Endodermal cell (in vitro differentiated cells): ENCODE measurements around the gene ACOX1. TPM values are rescaled to one million over a fixed set of nuclear protein-coding genes. Genes with fewer than 3 reads are reported as not detected.

Experiments
- DNase-seq: peaks from one replicate; pipeline ENCODE4 v3.0.0-alpha.2; 2017
- H3K27ac ChIP-seq: 2 replicates; pipeline ENCODE4 v1.5.1; 2013; ENCODE audit warnings: mild to moderate bottlenecking, low read depth, low read length, moderate library complexity
- H3K27me3 ChIP-seq: 2 replicates; pipeline ENCODE4 v1.6.1; 2013; ENCODE audit warnings: mild to moderate bottlenecking, low read length, moderate library complexity; ENCODE audit not compliant: insufficient read depth, control insufficient read depth, poor library complexity, severe bottlenecking
- H3K36me3 ChIP-seq: 2 replicates; pipeline ENCODE4 v1.7.0; 2013; ENCODE audit warnings: mild to moderate bottlenecking, low read length, moderate library complexity; ENCODE audit not compliant: control insufficient read depth, insufficient read depth
- H3K4me1 ChIP-seq: one replicate; pipeline ENCODE4 v1.7.0; 2013; ENCODE audit warnings: low read length; ENCODE audit not compliant: control insufficient read depth, insufficient read depth
- H3K4me3 ChIP-seq: 2 replicates; pipeline ENCODE4 v1.5.1; 2013; ENCODE audit warnings: mild to moderate bottlenecking, low read length, moderate library complexity
- H3K9ac ChIP-seq: 2 replicates; pipeline ENCODE4 v1.6.1; 2013; ENCODE audit warnings: mild to moderate bottlenecking, low read length, moderate library complexity; ENCODE audit not compliant: poor library complexity, severe bottlenecking; ENCODE audit errors: extremely low read depth
- H3K9me3 ChIP-seq: 2 replicates; pipeline ENCODE4 v1.6.1; 2013; ENCODE audit warnings: mild to moderate bottlenecking, low read length, moderate library complexity; ENCODE audit not compliant: control insufficient read depth
- H3K27ac Mint-ChIP-seq: 2 replicates; pipeline ENCODE4 v1.8.0; 2020; ENCODE audit warnings: mixed read lengths
- H3K27me3 Mint-ChIP-seq: 2 replicates; pipeline ENCODE4 v1.8.0; 2021; ENCODE audit warnings: mild to moderate bottlenecking, mixed read lengths; ENCODE audit not compliant: insufficient read depth
- H3K36me3 Mint-ChIP-seq: 2 replicates; pipeline ENCODE4 v1.8.0; 2020; ENCODE audit warnings: low read depth, mixed read lengths
- H3K4me1 Mint-ChIP-seq: 2 replicates; pipeline ENCODE4 v1.8.0; 2020; ENCODE audit warnings: mixed read lengths
- H3K4me3 Mint-ChIP-seq: 2 replicates; pipeline ENCODE4 v1.8.0; 2020; ENCODE audit warnings: mild to moderate bottlenecking, moderate library complexity, mixed read lengths
- H3K9me3 Mint-ChIP-seq: 2 replicates; pipeline ENCODE4 v1.8.0; 2020; ENCODE audit warnings: mild to moderate bottlenecking, mixed read lengths
- CTCF ChIP-seq: fragments of 200-600 bp; sonication (generic); conservative IDR thresholded peaks from 2 replicates; pipeline ENCODE4 v1.5.0; 2021; ENCODE audit warnings: antibody characterized with exemption, mild to moderate bottlenecking
- WGBS, 2 experiments: methylation state at CpG; one replicate each; pipeline versions ENCODE4 v1.1.5 to v1.1.7; 2013; ENCODE audit warnings: missing lambda C conversion rate in 2 of 2, mixed read lengths in 1 of 2; ENCODE audit not compliant: insufficient coverage in 1 of 2, insufficient read length in 1 of 2; 5-methylcytosine and 5-hydroxymethylcytosine counted together
- total RNA-seq, 2 donors: library from RNA; stranded (reverse); fragmentation: NEBNext Ultra II Directional in 1 of 2; extraction: Animal tissue kit (Norgen Biotek cat#: 25700) in 1 of 2; gene quantifications; 2 replicates in 1 of 2; 3 replicates in 1 of 2; pipeline ENCODE4 v1.2.1, GENCODE V29; 2021

The ACOX1 gene
- total RNA-seq, 2 donors from 2014 or later = 28.6 to 37.1 TPM

- H3K27ac Mint-ChIP-seq = no peak overlapping the region
- H3K27ac ChIP-seq = no peak overlapping the region
- no peaks in the 10 kb centered on the region for H3K4me1 Mint-ChIP-seq
- DNase-seq = no peak
- no peaks in the 10 kb centered on the region for H3K27me3 ChIP-seq
- peaks cover 11% of the 10 kb centered on the region for H3K36me3 ChIP-seq
- TF ChIP-seq CTCF = no peak
- H3K9me3 ChIP-seq = no peaks in the 10 kb centered on the region
- 89 to 100% methylated on average over 4 to 6 of the region's 6 CpGs for WGBS, 2 experiments
- peaks cover 13% of the 10 kb centered on the region for H3K36me3 Mint-ChIP-seq
- no peak overlapping the region for H3K9ac ChIP-seq
- H3K4me3 Mint-ChIP-seq = no peak overlapping the region
- H3K27me3 Mint-ChIP-seq = no peaks in the 10 kb centered on the region
- no peaks in the 10 kb centered on the region for H3K4me1 ChIP-seq
- H3K9me3 Mint-ChIP-seq = no peaks in the 10 kb centered on the region
- H3K4me3 ChIP-seq = no peak overlapping the region
These were observed 24.9 kb upstream of the ACOX1 start for GRCh38 chr17:76003915-76004314.

GRCh38 chr17:76002100-76002499, 23.1 kb upstream of the ACOX1 start:
- H3K4me3 ChIP-seq = no peak overlapping the region
- Mint-ChIP-seq H3K27me3 (no peaks in the 10 kb centered on the region), H3K36me3 (peaks cover 18% of the 10 kb centered on the region), H3K4me1 (no peaks in the 10 kb centered on the region), H3K9me3 (no peaks in the 10 kb centered on the region), H3K4me3 (no peak overlapping the region), H3K27ac (no peak overlapping the region)
- peak; percentile 47 for DNase-seq
- no peaks in the 10 kb centered on the region for H3K9me3 ChIP-seq
- H3K9ac ChIP-seq = no peak overlapping the region
- TF ChIP-seq CTCF = no peak
- H3K27me3 ChIP-seq = no peaks in the 10 kb centered on the region
- whole genome bisulfite sequencing, 2 experiments = 94 to 98% methylated on average over 11 to 12 of the region's 12 CpGs
- no peaks in the 10 kb centered on the region for H3K4me1 ChIP-seq
- H3K27ac ChIP-seq = no peak overlapping the region
- H3K36me3 ChIP-seq = peaks cover 11% of the 10 kb centered on the region

GRCh38 chr17:76000755-76001521, 22.0 kb upstream of the ACOX1 start, which contains the start of gene CDK3:
Gene CDK3, plus strand, starts transcription at chr17:76000855. Its CDS starts 571 bp downstream, at chr17:76001426.
- Histone ChIP-seq H3K36me3 (peaks cover 11% of the 10 kb centered on the region), H3K9me3 (no peaks in the 10 kb centered on the region), H3K4me3 (no peak within 1 kb of the TSS), H3K27me3 (no peaks in the 10 kb centered on the region), H3K4me1 (no peaks in the 10 kb centered on the region), H3K9ac (no peak within 1 kb of the TSS), H3K27ac (peak within 1 kb of the TSS; percentile 4)
- Mint-ChIP-seq H3K36me3 (peaks cover 18% of the 10 kb centered on the region), H3K4me3 (no peak within 1 kb of the TSS), H3K27me3 (no peaks in the 10 kb centered on the region), H3K4me1 (no peaks in the 10 kb centered on the region), H3K9me3 (no peaks in the 10 kb centered on the region), H3K27ac (peak within 1 kb of the TSS; percentile 84)
- no peak for TF ChIP-seq CTCF
- WGBS, 2 experiments = 83 to 88% methylated on average over 8 to 21 of the region's 21 CpGs
- DNase-seq = no peak
